Measurements from ENCODE around the gene NIPAL3. TPM values are rescaled to one million over a fixed set of nuclear protein-coding genes. Genes with fewer than 3 reads are reported as not detected.

Gene NIPAL3
- total RNA-seq, 1 experiment from 2014 or later, result 55.8 TPM

GRCh38 chr1:24380508-24380907 lies 35.1 kb upstream of the NIPAL3 start:
- Mint-ChIP-seq H3K36me3 (ENCODE audit: insufficient read depth, unreplicated experiment) (no peaks in the 10 kb centered on the region), H3K9me3 (ENCODE audit: unreplicated experiment) (no peaks in the 10 kb centered on the region), H3K27ac (ENCODE audit: low read depth, unreplicated experiment) (peak overlapping the region; percentile 87), H3K4me1 (ENCODE audit: insufficient read depth, unreplicated experiment) (peaks cover 60% of the 10 kb centered on the region), H3K4me3 (ENCODE audit: unreplicated experiment) (peak overlapping the region; percentile 45), H3K27me3 (ENCODE audit: insufficient read depth, unreplicated experiment) (no peaks in the 10 kb centered on the region)
- ChIA-PET POLR2A (interaction anchor here (0.7 to 10.1 kb wide), 22 partner anchors 10 to 262 kb away, joined by 3 to 78 read pairs (median 6); partner anchors contain the start of gene GRHL3), CTCF (interaction anchor here (0.5 to 3.4 kb wide), 9 partner anchors 11 to 260 kb away, joined by 3 to 21 read pairs (median 5); no protein-coding TSS in a partner anchor)
- TF ChIP-seq, protein P1, sequence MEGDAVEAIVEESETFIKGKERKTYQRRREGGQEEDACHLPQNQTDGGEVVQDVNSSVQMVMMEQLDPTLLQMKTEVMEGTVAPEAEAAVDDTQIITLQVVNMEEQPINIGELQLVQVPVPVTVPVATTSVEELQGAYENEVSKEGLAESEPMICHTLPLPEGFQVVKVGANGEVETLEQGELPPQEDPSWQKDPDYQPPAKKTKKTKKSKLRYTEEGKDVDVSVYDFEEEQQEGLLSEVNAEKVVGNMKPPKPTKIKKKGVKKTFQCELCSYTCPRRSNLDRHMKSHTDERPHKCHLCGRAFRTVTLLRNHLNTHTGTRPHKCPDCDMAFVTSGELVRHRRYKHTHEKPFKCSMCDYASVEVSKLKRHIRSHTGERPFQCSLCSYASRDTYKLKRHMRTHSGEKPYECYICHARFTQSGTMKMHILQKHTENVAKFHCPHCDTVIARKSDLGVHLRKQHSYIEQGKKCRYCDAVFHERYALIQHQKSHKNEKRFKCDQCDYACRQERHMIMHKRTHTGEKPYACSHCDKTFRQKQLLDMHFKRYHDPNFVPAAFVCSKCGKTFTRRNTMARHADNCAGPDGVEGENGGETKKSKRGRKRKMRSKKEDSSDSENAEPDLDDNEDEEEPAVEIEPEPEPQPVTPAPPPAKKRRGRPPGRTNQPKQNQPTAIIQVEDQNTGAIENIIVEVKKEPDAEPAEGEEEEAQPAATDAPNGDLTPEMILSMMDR (IDR thresholded peaks at IDR 0.05; ENCODE audit: unreplicated experiment), result no peak
- intact Hi-C loops (cut with micrococcal nuclease), result loop anchor here (2.0 kb wide), 1 partner anchor 58 kb away; no protein-coding TSS in a partner anchor
- DNase-seq (ENCODE audit: unreplicated experiment), result no peak
- no TSS peak for BruUV-seq (replicated peaks)

GRCh38 chr1:24381256-24381655 lies 34.3 kb upstream of the NIPAL3 start:
- ChIA-PET CTCF (interaction anchor here (0.5 to 3.4 kb wide), 7 partner anchors 10 to 259 kb away, joined by 3 to 21 read pairs (median 5); no protein-coding TSS in a partner anchor), POLR2A (interaction anchor here (0.8 to 10.1 kb wide), 9 partner anchors 10 to 179 kb away, joined by 3 to 78 read pairs (median 12); partner anchors contain the start of gene GRHL3)
- Mint-ChIP-seq H3K4me3 (ENCODE audit: unreplicated experiment) (no peak overlapping the region), H3K4me1 (ENCODE audit: insufficient read depth, unreplicated experiment) (peaks cover 61% of the 10 kb centered on the region), H3K9me3 (ENCODE audit: unreplicated experiment) (no peaks in the 10 kb centered on the region), H3K27ac (ENCODE audit: low read depth, unreplicated experiment) (peak overlapping the region; percentile 87), H3K36me3 (ENCODE audit: insufficient read depth, unreplicated experiment) (no peaks in the 10 kb centered on the region), H3K27me3 (ENCODE audit: insufficient read depth, unreplicated experiment) (no peaks in the 10 kb centered on the region)
- TF ChIP-seq, protein P1 (IDR thresholded peaks at IDR 0.05; ENCODE audit: unreplicated experiment), result no peak
- BruUV-seq (replicated peaks), result no TSS peak
- intact Hi-C loops (cut with micrococcal nuclease), result loop anchor here (2.0 kb wide), 1 partner anchor 58 kb away; no protein-coding TSS in a partner anchor
- peak; percentile 45 for DNase-seq (ENCODE audit: unreplicated experiment)

- Mint-ChIP-seq H3K9me3 (ENCODE audit: unreplicated experiment) (no peaks in the 10 kb centered on the region), H3K27ac (ENCODE audit: low read depth, unreplicated experiment) (peak overlapping the region; percentile 87), H3K36me3 (ENCODE audit: insufficient read depth, unreplicated experiment) (no peaks in the 10 kb centered on the region), H3K4me3 (ENCODE audit: unreplicated experiment) (no peak overlapping the region), H3K27me3 (ENCODE audit: insufficient read depth, unreplicated experiment) (no peaks in the 10 kb centered on the region), H3K4me1 (ENCODE audit: insufficient read depth, unreplicated experiment) (peaks cover 68% of the 10 kb centered on the region)
- DNase-seq (ENCODE audit: unreplicated experiment), result peak; percentile 94
- TF ChIP-seq, protein P1 (IDR thresholded peaks at IDR 0.05; ENCODE audit: unreplicated experiment), result no peak
- ChIA-PET POLR2A (interaction anchor here (0.7 to 10.1 kb wide), 10 partner anchors 9 to 180 kb away, joined by 3 to 78 read pairs (median 6); partner anchors contain the start of gene GRHL3), CTCF (interaction anchor here (0.6 to 3.4 kb wide), 7 partner anchors 9 to 284 kb away, joined by 3 to 21 read pairs (median 4); no protein-coding TSS in a partner anchor)
- no TSS peak for BruUV-seq (replicated peaks)
- intact Hi-C loops (cut with micrococcal nuclease), result no loop called here
Observed at GRCh38 chr1:24382165-24382577, 33.4 kb upstream of the NIPAL3 start.

GRCh38 chr1:24383381-24383940 lies 32.1 kb upstream of the NIPAL3 start:
- Mint-ChIP-seq H3K4me3 (ENCODE audit: unreplicated experiment) (no peak overlapping the region), H3K36me3 (ENCODE audit: insufficient read depth, unreplicated experiment) (no peaks in the 10 kb centered on the region), H3K27me3 (ENCODE audit: insufficient read depth, unreplicated experiment) (no peaks in the 10 kb centered on the region), H3K27ac (ENCODE audit: low read depth, unreplicated experiment) (no peak overlapping the region), H3K4me1 (ENCODE audit: insufficient read depth, unreplicated experiment) (peaks cover 72% of the 10 kb centered on the region), H3K9me3 (ENCODE audit: unreplicated experiment) (no peaks in the 10 kb centered on the region)
- intact Hi-C loops (cut with micrococcal nuclease), result no loop called here
- CTCF ChIA-PET, result interaction anchor here (0.5 to 5.7 kb wide), 8 partner anchors 10 to 404 kb away, joined by 3 to 101 read pairs (median 4); partner anchors contain the start of gene SRSF10
- POLR2A ChIA-PET, result interaction anchor here (0.8 to 10.1 kb wide), 12 partner anchors 8 to 182 kb away, joined by 3 to 78 read pairs (median 7); partner anchors contain the start of gene GRHL3
- TF ChIP-seq, protein P1 (IDR thresholded peaks at IDR 0.05; ENCODE audit: unreplicated experiment), result no peak
- no TSS peak for BruUV-seq (replicated peaks)
- no peak for DNase-seq (ENCODE audit: unreplicated experiment)

All from MCF 10A (cell line).